Colonic mucosa (tissue), 4 donors: ENCODE results near the gene BANF2. TPM values are rescaled to one million over a fixed set of nuclear protein-coding genes. Genes with fewer than 3 reads are reported as not detected.
"Not testable (repeated sequence)": the region's sequence is repeated elsewhere in the genome, so short reads cannot be mapped to it uniquely, and the experiment has no call there.

Experiments used
- DNase-seq: peaks from one replicate; pipeline ENCODE4 v3.0.0-alpha.2; 2020
- H3K27ac ChIP-seq: fragments of 200-600 bp; one replicate; pipeline ENCODE4 v1.8.0; 2021
- H3K27me3 ChIP-seq: fragments of 200-600 bp; one replicate; pipeline ENCODE4 v1.8.0; 2021
- H3K36me3 ChIP-seq: fragments of 200-600 bp; one replicate; pipeline ENCODE4 v1.8.0; 2021
- H3K4me1 ChIP-seq: fragments of 200-600 bp; one replicate; pipeline ENCODE4 v1.8.0; 2021; ENCODE audit warnings: mild to moderate bottlenecking
- H3K4me3 ChIP-seq: fragments of 200-600 bp; one replicate; pipeline ENCODE4 v1.8.0; 2021
- H3K9ac ChIP-seq, 2 donors: one replicate each; pipeline ENCODE4 v1.7.0; 2013; ENCODE audit warnings: control low read depth in 2 of 2, low read depth in 2 of 2, low read length in 2 of 2
- H3K9me3 ChIP-seq: fragments of 200-600 bp; one replicate; pipeline ENCODE4 v1.8.0; 2021
- CTCF ChIP-seq: fragments of 200-600 bp; IDR thresholded peaks from one replicate; pipeline ENCODE4 v1.8.0; 2022; ENCODE audit warnings: antibody characterized with exemption, mild to moderate bottlenecking
- intact Hi-C: fragments of 100-400 bp; cut with DNase I; formaldehyde crosslinking; loops from one replicate; pipeline ENCODE4 v1.14.1; 2022
- total RNA-seq, 2 donors: library from RNA; stranded (reverse); fragmentation: NEBNext Ultra II Directional in 1 of 2; extraction: Animal tissue kit (Norgen Biotek cat#: 25700) in 1 of 2; gene quantifications; one replicate each; pipeline ENCODE4 v1.2.1, GENCODE V29; 2021
- donor health status: healthy.
- donor health status: DM: no; HTN: no; CAD: no.
- donor health status: DM: no; HTN: no; CAD: no.

The BANF2 gene
- total RNA-seq, 2 donors from 2014 or later = not detected

- no peak overlapping the region for H3K9ac ChIP-seq
- intact Hi-C loops = no loop called here
- no peak overlapping the region for H3K27ac ChIP-seq
- no peaks in the 10 kb centered on the region for H3K36me3 ChIP-seq
- no peak overlapping the region for H3K4me3 ChIP-seq
- no peaks in the 10 kb centered on the region for H3K4me1 ChIP-seq
- no peaks in the 10 kb centered on the region for H3K27me3 ChIP-seq
- DNase-seq = no peak
- H3K9me3 ChIP-seq = no peaks in the 10 kb centered on the region
- no peak for TF ChIP-seq CTCF
Measured at GRCh38 chr20:17776551-17776950, 76.8 kb downstream of the BANF2 start.

GRCh38 chr20:17779011-17779410 lies 79.2 kb downstream of the BANF2 start:
- H3K9ac ChIP-seq, H3K27ac ChIP-seq, H3K36me3 ChIP-seq, H3K4me3 ChIP-seq, H3K9me3 ChIP-seq, H3K27me3 ChIP-seq, H3K4me1 ChIP-seq, intact Hi-C loops, DNase-seq: not testable (repeated sequence)

GRCh38 chr20:17782768-17783167 lies 83.0 kb downstream of the BANF2 start:
- Histone ChIP-seq H3K9me3 (no peaks in the 10 kb centered on the region), H3K36me3 (no peaks in the 10 kb centered on the region), H3K4me3 (no peak overlapping the region), H3K4me1 (no peaks in the 10 kb centered on the region), H3K27ac (no peak overlapping the region), H3K27me3 (no peaks in the 10 kb centered on the region), H3K9ac (no peak overlapping the region)
- DNase-seq = no peak
- intact Hi-C loops = no loop called here
- TF ChIP-seq CTCF = no peak

- intact Hi-C loops = no loop called here
- no peaks in the 10 kb centered on the region for H3K9me3 ChIP-seq
Measured at GRCh38 chr20:17783671-17784070, 83.9 kb downstream of the BANF2 start.

GRCh38 chr20:17785007-17785406 lies 85.2 kb downstream of the BANF2 start:
- H3K4me1 ChIP-seq = no peaks in the 10 kb centered on the region
- intact Hi-C loops = no loop called here
- no peak for DNase-seq
- no peak for TF ChIP-seq CTCF
- no peak overlapping the region for H3K4me3 ChIP-seq
- no peak overlapping the region for H3K9ac ChIP-seq
- H3K27ac ChIP-seq = no peak overlapping the region
- no peaks in the 10 kb centered on the region for H3K36me3 ChIP-seq
- H3K27me3 ChIP-seq = no peaks in the 10 kb centered on the region
- H3K9me3 ChIP-seq = no peaks in the 10 kb centered on the region

More at GRCh38 chr20:17783671-17784070, 83.9 kb downstream of the BANF2 start:
- Histone ChIP-seq H3K4me1 (no peaks in the 10 kb centered on the region), H3K9ac (no peak overlapping the region), H3K27me3 (no peaks in the 10 kb centered on the region), H3K27ac (no peak overlapping the region), H3K36me3 (no peaks in the 10 kb centered on the region), H3K4me3 (no peak overlapping the region)
- TF ChIP-seq CTCF = no peak
- DNase-seq = no peak

Other genes starting within 250 kb of the BANF2 start
- gene BFSP1, start 168.6 kb upstream of the BANF2 start, total RNA-seq = under 1 TPM; 0.50 to 0.59 TPM
- 100 to 1,000 TPM; 247 to 437 TPM for gene DSTN, start 129.9 kb upstream of the BANF2 start, total RNA-seq
- gene RRBP1, start 17.7 kb upstream of the BANF2 start, total RNA-seq = 100 to 1,000 TPM; 402 to 509 TPM